HEK293 (cell line): ENCODE measurements around the gene ATP2A3.

Experiments used
- BCL6B ChIP-seq: fragments of 450-650 bp; formaldehyde crosslinking; IDR thresholded peaks from 2 replicates; pipeline ENCODE4 v1.5.1; 2017; ENCODE audit warnings: missing biosample characterization, missing genetic modification characterization
- HOXC10 ChIP-seq: sonication (generic); formaldehyde crosslinking; IDR thresholded peaks from 2 replicates; pipeline ENCODE4 v1.8.1; 2023; ENCODE audit warnings: mild to moderate bottlenecking, missing genetic modification reagents
- KLF7 ChIP-seq: fragments of 450-650 bp; formaldehyde crosslinking; IDR thresholded peaks from 2 replicates; pipeline ENCODE4 v1.5.1; 2016; ENCODE audit warnings: missing biosample characterization, missing genetic modification characterization, borderline replicate concordance
- OSR2 ChIP-seq: fragments of 450-650 bp; formaldehyde crosslinking; IDR thresholded peaks from 2 replicates; pipeline ENCODE4 v1.5.1; 2016; ENCODE audit warnings: missing biosample characterization, missing genetic modification characterization
- SETDB1 ChIP-seq: IDR thresholded peaks from one replicate; pipeline ENCODE4 v1.6.1; 2017; ENCODE audit warnings: mild to moderate bottlenecking, low read length, moderate library complexity, mixed read lengths; ENCODE audit not compliant: insufficient read length
- TSHZ1 ChIP-seq: fragments of 450-650 bp; formaldehyde crosslinking; IDR thresholded peaks from 2 replicates; pipeline ENCODE4 v1.5.1; 2016; ENCODE audit warnings: missing biosample characterization, missing genetic modification characterization, borderline replicate concordance
- YY2 ChIP-seq: fragments of 450-650 bp; formaldehyde crosslinking; IDR thresholded peaks from 2 replicates; pipeline ENCODE4 v1.5.1; 2016; ENCODE audit warnings: missing biosample characterization, missing genetic modification characterization
- ZBTB1 ChIP-seq: fragments of 450-650 bp; formaldehyde crosslinking; IDR thresholded peaks from 2 replicates; pipeline ENCODE4 v1.5.1; 2016; ENCODE audit warnings: missing biosample characterization, missing genetic modification characterization
- ZBTB10 ChIP-seq: fragments of 450-650 bp; formaldehyde crosslinking; IDR thresholded peaks from 2 replicates; pipeline ENCODE4 v1.5.1; 2016; ENCODE audit warnings: missing biosample characterization, missing genetic modification characterization
- ZBTB11 ChIP-seq: fragments of 450-650 bp; formaldehyde crosslinking; conservative IDR thresholded peaks from 2 replicates; pipeline ENCODE4 v1.5.1; 2016; ENCODE audit warnings: low read depth, missing biosample characterization, missing genetic modification characterization
- ZBTB20 ChIP-seq: fragments of 450-650 bp; formaldehyde crosslinking; IDR thresholded peaks from 2 replicates; pipeline ENCODE4 v1.5.1; 2016; ENCODE audit warnings: missing biosample characterization, missing genetic modification characterization
- ZBTB44 ChIP-seq: fragments of 450-650 bp; IDR thresholded peaks from 2 replicates; pipeline ENCODE4 v1.5.1; 2018; ENCODE audit warnings: missing biosample characterization, mild to moderate bottlenecking, missing genetic modification characterization
- ZBTB6 ChIP-seq: fragments of 450-650 bp; formaldehyde crosslinking; IDR thresholded peaks from 2 replicates; pipeline ENCODE4 v1.5.1; 2017; ENCODE audit warnings: missing biosample characterization, missing genetic modification characterization
- ZFHX2 ChIP-seq: fragments of 450-650 bp; formaldehyde crosslinking; conservative IDR thresholded peaks from 2 replicates; pipeline ENCODE4 v1.5.1; 2016; ENCODE audit warnings: missing biosample characterization, missing genetic modification characterization
- ZFP3 ChIP-seq: fragments of 450-650 bp; formaldehyde crosslinking; IDR thresholded peaks from 2 replicates; pipeline ENCODE4 v1.5.1; 2016; ENCODE audit warnings: low read depth, missing biosample characterization, missing genetic modification characterization
- ZFP41 ChIP-seq: fragments of 450-650 bp; formaldehyde crosslinking; IDR thresholded peaks from 2 replicates; pipeline ENCODE4 v1.5.1; 2016; ENCODE audit warnings: missing biosample characterization, missing genetic modification characterization, borderline replicate concordance
- ZNF274 ChIP-seq, 2 experiments: fragments of 200-500 bp in 1 of 2; fragments of 450-650 bp in 1 of 2; sonication (Bioruptor generic) in 1 of 2; formaldehyde crosslinking in 1 of 2; IDR thresholded peaks; 2 replicates each; pipeline versions ENCODE4 v1.5.1 to v1.6.1; 2014 to 2016; ENCODE audit warnings: borderline replicate concordance in 1 of 2, inconsistent platforms in 1 of 2, low read length in 1 of 2, missing biosample characterization in 1 of 2, missing genetic modification characterization in 1 of 2
- ZNF302 ChIP-seq: fragments of 450-650 bp; formaldehyde crosslinking; IDR thresholded peaks from 2 replicates; pipeline ENCODE4 v1.5.1; 2016; ENCODE audit warnings: missing biosample characterization, missing genetic modification characterization, low read depth
- ZNF311 ChIP-seq: fragments of 450-650 bp; formaldehyde crosslinking; IDR thresholded peaks from 2 replicates; pipeline ENCODE4 v1.5.1; 2017; ENCODE audit warnings: missing biosample characterization, missing genetic modification characterization, borderline replicate concordance
- ZNF366 ChIP-seq: fragments of 450-650 bp; formaldehyde crosslinking; conservative IDR thresholded peaks from 2 replicates; pipeline ENCODE4 v1.5.1; 2016; ENCODE audit warnings: missing biosample characterization, missing genetic modification characterization
- ZNF529 ChIP-seq: fragments of 450-650 bp; formaldehyde crosslinking; IDR thresholded peaks from 2 replicates; pipeline ENCODE4 v1.5.1; 2017; ENCODE audit warnings: missing genetic modification characterization, missing biosample characterization; ENCODE audit not compliant: insufficient replicate concordance
- ZNF585B ChIP-seq: fragments of 450-650 bp; formaldehyde crosslinking; IDR thresholded peaks from 2 replicates; pipeline ENCODE4 v1.5.1; 2016; ENCODE audit warnings: missing biosample characterization, missing genetic modification characterization
- ZNF658 ChIP-seq: fragments of 450-650 bp; formaldehyde crosslinking; IDR thresholded peaks from 2 replicates; pipeline ENCODE4; 2016; ENCODE audit warnings: missing biosample characterization, missing genetic modification characterization
- ZNF707 ChIP-seq: fragments of 450-650 bp; formaldehyde crosslinking; IDR thresholded peaks from 2 replicates; pipeline ENCODE4 v1.5.1; 2016; ENCODE audit warnings: missing biosample characterization, missing genetic modification characterization
- ZXDB ChIP-seq: fragments of 450-650 bp; formaldehyde crosslinking; IDR thresholded peaks from 2 replicates; pipeline ENCODE4 v1.5.1; 2016; ENCODE audit warnings: missing biosample characterization, missing genetic modification characterization

ATP2A3 gene

GRCh38 chr17:3983606-3984484 is 19.6 kb upstream of the ATP2A3 start (continued):
- TF ChIP-seq ZNF311 (tag by site-specific recombination) (no peak), ZFP41 (tag by site-specific recombination) (no peak), ZNF585B (tag by site-specific recombination) (no peak), ZNF274 (IDR thresholded peaks at IDR 0.05; ENCODE audit: low read length) (no peak), ZNF274 (tag by site-specific recombination; IDR thresholded peaks at IDR 0.05; ENCODE audit: borderline replicate concordance) (no peak), KLF7 (tag by site-specific recombination) (no peak), ZBTB10 (tag by site-specific recombination) (no peak), OSR2 (tag by site-specific recombination) (no peak), ZFHX2 (tag by site-specific recombination) (no peak), SETDB1 (no peak), ZFP3 (no peak), ZBTB6 (no peak), HOXC10 (no peak), ZNF658 (no peak), ZNF366 (tag by site-specific recombination) (no peak), ZNF707 (tag by site-specific recombination) (no peak), ZBTB11 (tag by site-specific recombination) (peak; percentile 78), ZXDB (tag by site-specific recombination) (no peak), BCL6B (tag by site-specific recombination) (no peak), ZBTB1 (tag by site-specific recombination) (no peak), TSHZ1 (tag by site-specific recombination) (peak; percentile 35; the same call in 1 of the 2 replicates), ZNF529 (tag by site-specific recombination) (peak; percentile 58), ZNF302 (no peak), YY2 (tag by site-specific recombination) (no peak), ZBTB44 (tag by site-specific recombination) (no peak), ZBTB20 (tag by site-specific recombination) (no peak)
